Stimulated activated CD4-positive, alpha-beta T cell treated with anti-CD3 and anti-CD28 coated beads, Interleukin-15, amount 100 ng/mL, for 48 hours (primary cell): ENCODE measurements around the gene TEX19.

Experiments used
- DNase-seq, 2 donors: peaks; one replicate each; pipeline ENCODE4 v3.0.0-alpha.2; 2020; ENCODE audit warnings: low read depth in 2 of 2

TEX19 gene

GRCh38 chr17:82390015-82390859, 31.2 kb downstream of the TEX19 start:
- no peak for DNase-seq

GRCh38 chr17:82390860-82391435, 31.9 kb downstream of the TEX19 start:
- DNase-seq = no peak

GRCh38 chr17:82391496-82392066, 32.5 kb downstream of the TEX19 start:
- DNase-seq = no peak

DNA sequence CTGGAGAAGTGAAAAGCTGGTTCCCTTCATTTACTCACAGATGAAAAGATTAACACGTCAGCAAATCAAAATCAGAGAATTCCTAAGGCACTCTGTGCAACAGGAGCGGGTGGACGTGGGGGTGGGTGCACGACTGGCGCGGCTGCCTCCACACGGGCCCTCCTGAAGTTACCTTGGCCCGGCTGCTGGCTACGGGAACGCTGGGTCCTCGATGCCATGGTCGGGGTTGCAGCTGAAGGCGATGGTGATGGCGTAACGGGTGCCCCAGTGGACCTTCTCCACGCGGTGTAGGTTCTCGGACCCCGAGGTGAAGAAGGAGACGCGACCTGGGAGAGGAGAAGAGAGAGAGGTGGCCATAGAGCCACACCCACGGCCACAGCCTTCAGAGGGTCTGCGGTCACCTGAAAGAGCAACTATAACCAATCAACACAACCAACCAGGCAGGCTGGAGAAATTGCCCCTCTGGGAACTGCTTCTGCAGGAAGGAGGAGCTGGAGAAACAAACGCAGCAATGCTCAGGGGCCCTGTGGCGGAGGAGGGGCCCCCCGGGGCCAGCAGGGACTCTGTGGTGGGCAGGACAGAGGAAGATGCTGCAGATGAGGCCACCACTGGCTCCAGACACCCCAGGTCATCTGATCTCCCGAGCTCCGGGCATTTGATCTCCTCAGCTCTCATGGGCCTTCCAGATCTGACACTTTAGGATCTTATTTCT, 33.3 kb downstream of the TEX19 start:
- DNase-seq = no peak

GRCh38 chr17:82392941-82393340, 33.9 kb downstream of the TEX19 start:
- no peak for DNase-seq

DNA sequence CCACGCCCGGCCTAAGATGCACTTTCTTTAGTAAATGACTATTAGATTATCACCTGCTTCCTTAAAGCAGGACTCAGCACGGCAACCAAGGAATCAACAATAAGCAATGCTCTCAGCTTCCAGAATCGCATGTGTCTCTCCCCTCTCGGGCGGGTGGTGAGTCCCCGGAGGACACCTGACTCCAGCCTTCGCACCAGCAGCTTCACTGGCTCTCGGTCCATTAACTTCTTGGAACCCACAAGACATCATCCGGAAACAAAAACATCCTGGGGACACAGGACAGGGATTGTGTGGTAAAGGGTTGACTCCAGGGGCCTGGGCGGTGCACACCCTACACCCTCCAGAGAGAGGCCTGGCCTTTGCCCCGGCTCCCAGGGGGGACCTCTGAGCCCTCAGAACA, 35.2 kb downstream of the TEX19 start:
- no peak for DNase-seq

DNA sequence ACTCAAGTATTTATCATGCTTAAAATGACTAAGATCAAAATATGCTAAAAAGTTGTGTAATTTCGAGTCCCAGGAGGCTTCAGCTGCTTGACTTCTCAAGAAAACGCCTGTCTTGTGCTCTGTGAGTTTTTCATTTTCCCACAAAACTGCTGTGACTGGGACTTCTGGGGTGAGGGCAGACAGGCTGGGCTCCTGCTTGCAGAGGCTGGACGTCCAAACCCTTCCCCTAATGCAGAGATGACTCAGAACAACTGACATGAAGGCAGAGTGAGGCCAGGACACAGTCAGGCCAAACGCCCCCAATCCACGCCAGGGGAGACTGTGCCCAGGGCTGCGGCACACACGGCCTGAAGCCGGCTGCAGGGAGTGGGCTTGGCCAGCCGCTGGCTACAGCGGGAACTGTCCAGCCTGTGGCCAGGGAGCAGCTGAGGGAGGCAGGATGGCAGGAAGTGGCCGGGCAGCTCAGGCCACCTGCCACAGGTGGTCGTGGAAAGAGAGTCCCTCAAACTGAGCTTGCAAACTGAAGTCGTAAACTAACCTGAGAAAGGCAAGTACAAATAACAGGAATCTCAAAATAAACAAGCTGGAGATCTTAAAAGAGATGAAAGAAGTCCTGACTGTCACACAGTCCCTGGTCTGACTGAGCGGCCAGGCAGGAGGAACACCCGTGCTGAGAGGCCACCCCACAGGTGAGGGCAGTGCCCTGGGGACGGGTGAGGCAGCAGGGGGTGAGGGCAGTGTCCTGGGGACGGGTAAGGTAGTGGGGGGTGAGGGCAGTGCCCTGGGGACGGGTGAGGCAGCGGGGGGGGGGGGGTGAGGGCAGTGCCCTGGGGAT, 37.8 kb downstream of the TEX19 start:
- no peak for DNase-seq

GRCh38 chr17:82397449-82398335, 38.6 kb downstream of the TEX19 start:
- no peak for DNase-seq

DNA sequence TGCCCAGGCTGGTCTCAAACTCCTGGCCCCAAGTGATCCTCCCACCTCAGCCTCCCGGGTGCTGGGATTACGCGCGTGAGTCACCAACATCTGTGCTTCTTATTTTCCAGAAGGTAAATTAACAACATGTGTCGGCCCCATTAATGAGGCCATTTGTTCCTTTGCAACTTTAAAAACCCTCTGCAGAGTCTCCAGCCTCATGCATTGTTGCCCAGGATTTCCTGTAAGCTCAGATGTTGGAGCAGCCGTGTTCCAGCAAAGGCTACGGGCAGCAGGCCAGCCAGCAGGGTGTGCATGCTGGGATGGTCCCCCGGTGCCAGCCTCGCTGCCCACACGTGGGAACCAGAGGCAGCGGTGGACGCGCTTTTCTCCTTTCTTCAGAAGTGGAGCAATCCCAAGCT, 40.0 kb downstream of the TEX19 start:
- DNase-seq = no peak

- no peak for DNase-seq
Measured at GRCh38 chr17:82399601-82400101, 40.6 kb downstream of the TEX19 start.

DNA sequence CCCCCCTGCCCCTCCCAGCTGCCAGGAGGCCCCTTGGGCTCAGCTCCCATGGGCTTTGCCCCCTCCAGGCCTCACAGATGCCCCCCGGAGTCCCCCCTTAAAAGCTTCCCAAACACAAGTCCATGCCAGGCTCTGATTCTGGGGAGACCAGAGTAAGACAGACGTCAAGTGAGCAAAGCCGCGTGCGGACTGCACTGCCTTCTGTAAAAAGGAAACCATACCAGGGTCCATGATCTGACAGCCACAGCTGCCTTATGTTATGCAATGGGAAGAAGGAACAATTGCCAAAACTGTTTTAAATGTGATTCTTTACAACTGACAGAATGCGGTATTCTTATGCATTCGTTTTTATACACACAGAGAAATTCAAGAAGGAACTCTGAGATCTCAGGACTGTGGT, 41.2 kb downstream of the TEX19 start:
- DNase-seq = no peak

DNA sequence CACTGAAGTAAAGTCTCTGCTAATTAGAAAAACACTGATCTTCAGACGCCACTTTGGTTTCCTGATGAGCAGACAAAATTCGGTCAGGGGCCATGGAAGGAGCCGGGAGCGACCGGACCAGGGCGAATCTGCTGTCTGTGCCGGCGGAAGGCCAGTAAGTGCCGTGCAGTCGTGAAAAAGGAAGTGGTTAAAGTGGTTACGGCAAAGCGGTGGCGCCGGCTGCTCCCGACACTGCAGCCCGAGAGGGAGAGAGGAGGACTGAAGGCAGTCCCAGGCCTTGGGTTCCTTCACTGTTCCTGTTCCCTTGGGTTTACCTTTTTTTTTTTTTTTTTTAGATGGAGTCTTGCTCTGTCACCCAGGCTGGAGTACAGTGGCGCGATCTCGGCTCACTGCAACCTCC, 41.8 kb downstream of the TEX19 start:
- peak in 1 of 2 donors; percentile 22 for DNase-seq

- DNase-seq = no peak
Measured at GRCh38 chr17:82402865-82403264, 43.8 kb downstream of the TEX19 start.

- DNase-seq = no peak
Measured at GRCh38 chr17:82403662-82404660, 44.9 kb downstream of the TEX19 start.

DNA sequence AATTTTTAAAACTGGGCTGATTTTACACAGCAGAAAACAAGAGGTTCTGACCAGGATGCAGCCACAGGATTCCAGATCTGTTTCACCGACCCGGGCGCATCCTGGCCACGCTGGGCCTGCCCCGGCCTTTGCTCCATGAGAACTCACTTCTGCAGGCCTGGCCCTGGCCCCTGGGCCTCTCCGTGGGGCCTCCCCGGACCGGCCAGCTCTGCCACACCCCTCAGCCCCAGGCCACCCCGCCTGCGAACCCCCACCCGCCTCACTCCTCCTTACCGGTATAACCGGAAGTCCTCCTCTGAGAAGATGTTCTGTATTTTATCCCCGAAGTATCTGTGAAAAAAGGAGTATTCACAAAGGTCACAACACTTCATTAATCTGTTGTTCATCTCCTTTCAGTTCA, 46.0 kb downstream of the TEX19 start:
- no peak for DNase-seq

GRCh38 chr17:82406131-82406671, 47.2 kb downstream of the TEX19 start:
- DNase-seq = no peak

DNA sequence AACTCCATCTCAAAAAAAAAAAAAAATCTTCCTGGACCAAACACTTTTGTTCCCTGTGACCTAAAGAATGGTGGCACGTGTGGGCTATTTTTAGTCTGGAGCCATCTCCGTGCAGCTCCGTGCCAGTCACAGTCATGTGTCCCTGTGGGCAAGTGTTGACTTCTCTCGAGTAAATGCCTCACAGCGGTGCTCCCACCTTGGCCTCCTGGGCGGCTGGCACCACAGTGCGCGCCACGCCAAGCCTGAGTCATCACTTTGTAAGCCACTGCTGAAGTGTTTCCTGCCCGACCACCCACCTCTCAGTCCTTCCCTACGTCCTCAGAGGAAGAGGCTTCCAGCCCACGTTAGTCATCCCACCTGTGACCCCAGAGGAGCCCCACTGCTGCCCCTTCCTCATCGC, 48.2 kb downstream of the TEX19 start:
- DNase-seq = no peak

GRCh38 chr17:82408288-82408937, 49.4 kb downstream of the TEX19 start:
- no peak for DNase-seq
